ENCODE data around the gene TFEB.

DNA sequence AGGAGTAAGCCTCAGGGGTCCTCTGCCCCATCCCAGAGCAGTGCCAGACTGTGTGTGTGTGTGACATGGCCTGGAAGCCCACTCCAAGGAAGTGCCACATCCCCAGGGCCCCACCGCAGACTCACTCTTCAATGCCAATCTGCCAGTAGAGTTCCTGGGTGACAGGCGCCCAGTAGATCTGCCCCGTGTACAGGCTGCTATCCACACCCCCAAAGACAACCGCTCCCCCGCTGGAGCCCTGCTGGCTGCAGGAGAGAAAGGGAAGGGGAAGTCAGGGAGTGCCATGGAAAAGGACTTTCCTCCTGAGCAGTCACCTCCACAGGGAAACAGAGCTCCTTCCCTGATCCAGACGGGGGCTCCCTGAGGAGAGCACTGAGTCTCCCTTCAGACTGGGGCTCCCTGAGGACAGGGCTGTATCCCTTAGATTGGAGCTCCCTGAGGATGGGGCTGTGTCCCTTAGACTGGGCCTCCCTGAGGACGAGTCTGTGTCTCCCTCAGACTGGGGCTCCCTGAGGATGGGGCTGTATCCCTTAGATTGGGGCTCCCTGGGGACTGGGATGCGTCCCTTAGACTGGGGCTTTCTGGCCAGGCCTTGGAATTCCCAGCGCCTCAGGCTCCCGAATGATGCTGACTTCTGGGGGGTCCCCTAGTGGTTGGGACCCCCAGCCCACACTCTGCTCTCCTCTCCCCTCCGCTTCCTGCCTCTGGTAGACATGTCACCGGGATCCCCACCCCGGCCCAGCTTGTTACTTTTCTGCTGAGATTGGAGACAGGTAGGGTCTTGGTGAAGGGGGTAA lies 5.2 kb upstream of the TFEB start:
- TF ChIP-seq CEBPB (IDR thresholded peaks at IDR 0.05; ENCODE audit: borderline replicate concordance in 1 of 2, low read depth in 2 of 2, low read length in 2 of 2) (no peak), SRF (IDR thresholded peaks at IDR 0.05; ENCODE audit: low read depth in 2 of 2, low read length in 2 of 2) (no peak), POLR2A (IDR thresholded peaks at IDR 0.05; ENCODE audit: low read depth, low read length) (no peak), TAF1 (IDR thresholded peaks at IDR 0.05; ENCODE audit: borderline replicate concordance, low read depth, low read length) (no peak), HCFC1 (IDR thresholded peaks at IDR 0.05; ENCODE audit: low read length) (no peak), RFX5 (IDR thresholded peaks at IDR 0.05; ENCODE audit: low read depth, low read length) (no peak), GABPA (IDR thresholded peaks at IDR 0.05; ENCODE audit: low read depth) (no peak), SPI1 (IDR thresholded peaks at IDR 0.05; ENCODE audit: borderline replicate concordance, insufficient read depth, low read depth, low read length) (no peak), KDM1A (IDR thresholded peaks at IDR 0.05; ENCODE audit: borderline replicate concordance) (no peak)
- TF ChIP-seq, protein P1, sequence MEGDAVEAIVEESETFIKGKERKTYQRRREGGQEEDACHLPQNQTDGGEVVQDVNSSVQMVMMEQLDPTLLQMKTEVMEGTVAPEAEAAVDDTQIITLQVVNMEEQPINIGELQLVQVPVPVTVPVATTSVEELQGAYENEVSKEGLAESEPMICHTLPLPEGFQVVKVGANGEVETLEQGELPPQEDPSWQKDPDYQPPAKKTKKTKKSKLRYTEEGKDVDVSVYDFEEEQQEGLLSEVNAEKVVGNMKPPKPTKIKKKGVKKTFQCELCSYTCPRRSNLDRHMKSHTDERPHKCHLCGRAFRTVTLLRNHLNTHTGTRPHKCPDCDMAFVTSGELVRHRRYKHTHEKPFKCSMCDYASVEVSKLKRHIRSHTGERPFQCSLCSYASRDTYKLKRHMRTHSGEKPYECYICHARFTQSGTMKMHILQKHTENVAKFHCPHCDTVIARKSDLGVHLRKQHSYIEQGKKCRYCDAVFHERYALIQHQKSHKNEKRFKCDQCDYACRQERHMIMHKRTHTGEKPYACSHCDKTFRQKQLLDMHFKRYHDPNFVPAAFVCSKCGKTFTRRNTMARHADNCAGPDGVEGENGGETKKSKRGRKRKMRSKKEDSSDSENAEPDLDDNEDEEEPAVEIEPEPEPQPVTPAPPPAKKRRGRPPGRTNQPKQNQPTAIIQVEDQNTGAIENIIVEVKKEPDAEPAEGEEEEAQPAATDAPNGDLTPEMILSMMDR (IDR thresholded peaks at IDR 0.05 in 2 of 3, conservative IDR thresholded peaks at IDR 0.05 in 1 of 3; ENCODE audit: control insufficient read depth in 2 of 3, extremely low read depth in 1 of 3, insufficient read depth in 1 of 3, low read depth in 3 of 3, low read length in 3 of 3): no peak

Data from GM12878 (cell line).